Memory B cell (primary cell): ENCODE results near the gene GALNT2.

Experiments used
- ATAC-seq: fragments of 150-1000 bp; cut with Tn5 transposase; 2 replicates; pipeline ENCODE4 v1.10.0; 2021; ENCODE audit warnings: low read depth, mild to moderate bottlenecking, moderate library complexity
- DNase-seq, 2 donors: peaks; one replicate each; pipeline ENCODE4 v3.0.0; 2022; ENCODE audit warnings: low spot score in 2 of 2
- H3K27ac Mint-ChIP-seq: one replicate; pipeline ENCODE4 v1.8.0; 2022; ENCODE audit warnings: mild to moderate bottlenecking, moderate library complexity, mixed read lengths
- H3K27me3 Mint-ChIP-seq: one replicate; pipeline ENCODE4 v1.8.0; 2022; ENCODE audit warnings: mixed read lengths
- H3K36me3 Mint-ChIP-seq: one replicate; pipeline ENCODE4 v1.8.0; 2022; ENCODE audit warnings: mild to moderate bottlenecking, mixed read lengths
- H3K4me1 Mint-ChIP-seq: one replicate; pipeline ENCODE4 v1.8.0; 2022; ENCODE audit warnings: mixed read lengths
- H3K4me3 Mint-ChIP-seq: one replicate; pipeline ENCODE4 v1.8.0; 2022; ENCODE audit warnings: mild to moderate bottlenecking, moderate library complexity, mixed read lengths
- H3K9me3 Mint-ChIP-seq: one replicate; pipeline ENCODE4 v1.8.0; 2022; ENCODE audit warnings: mixed read lengths

Gene GALNT2

GRCh38 chr1:230308821-230309220, 241.8 kb downstream of the GALNT2 start:
- H3K9me3 Mint-ChIP-seq, result no peaks in the 10 kb centered on the region
- no peak for DNase-seq
- no peak overlapping the region for H3K4me3 Mint-ChIP-seq
- peaks cover 4% of the 10 kb centered on the region for H3K27me3 Mint-ChIP-seq
- H3K27ac Mint-ChIP-seq, result no peak overlapping the region
- ATAC-seq, result no peak
- peaks cover 9% of the 10 kb centered on the region for H3K4me1 Mint-ChIP-seq
- H3K36me3 Mint-ChIP-seq, result no peaks in the 10 kb centered on the region

- peaks cover 4% of the 10 kb centered on the region for H3K27me3 Mint-ChIP-seq
- H3K9me3 Mint-ChIP-seq, result no peaks in the 10 kb centered on the region
- H3K36me3 Mint-ChIP-seq, result no peaks in the 10 kb centered on the region
- H3K4me3 Mint-ChIP-seq, result no peak overlapping the region
- H3K27ac Mint-ChIP-seq, result no peak overlapping the region
- peaks cover 9% of the 10 kb centered on the region for H3K4me1 Mint-ChIP-seq
- DNase-seq (no peak), ATAC-seq (no peak)
These were observed 242.7 kb downstream of the GALNT2 start for GRCh38 chr1:230309646-230310177.

- ATAC-seq, result peak; percentile 74
- Mint-ChIP-seq H3K4me3 (no peak overlapping the region), H3K4me1 (peaks cover 9% of the 10 kb centered on the region), H3K27ac (no peak overlapping the region), H3K9me3 (no peaks in the 10 kb centered on the region), H3K36me3 (no peaks in the 10 kb centered on the region), H3K27me3 (peaks cover 4% of the 10 kb centered on the region)
- peak; percentile 63 to 65 for DNase-seq
These were observed 243.5 kb downstream of the GALNT2 start for GRCh38 chr1:230310381-230311163.

GRCh38 chr1:230312676-230313075, 245.6 kb downstream of the GALNT2 start:
- DNase-seq (no peak), ATAC-seq (no peak)
- Mint-ChIP-seq H3K36me3 (no peaks in the 10 kb centered on the region), H3K4me3 (no peak overlapping the region), H3K27ac (no peak overlapping the region), H3K27me3 (peaks cover 4% of the 10 kb centered on the region), H3K9me3 (no peaks in the 10 kb centered on the region), H3K4me1 (peaks cover 2% of the 10 kb centered on the region)

- Mint-ChIP-seq H3K36me3 (no peaks in the 10 kb centered on the region), H3K4me1 (peaks cover 2% of the 10 kb centered on the region), H3K9me3 (no peaks in the 10 kb centered on the region), H3K4me3 (no peak overlapping the region), H3K27me3 (peaks cover 4% of the 10 kb centered on the region), H3K27ac (no peak overlapping the region)
- DNase-seq (no peak), ATAC-seq (no peak)
These were observed 246.6 kb downstream of the GALNT2 start for GRCh38 chr1:230313453-230314141.

GRCh38 chr1:230314142-230314470, 247.1 kb downstream of the GALNT2 start:
- peaks cover 4% of the 10 kb centered on the region for H3K27me3 Mint-ChIP-seq
- no peak overlapping the region for H3K4me3 Mint-ChIP-seq
- H3K36me3 Mint-ChIP-seq, result no peaks in the 10 kb centered on the region
- peaks cover 2% of the 10 kb centered on the region for H3K4me1 Mint-ChIP-seq
- no peaks in the 10 kb centered on the region for H3K9me3 Mint-ChIP-seq
- ATAC-seq, result no peak
- no peak overlapping the region for H3K27ac Mint-ChIP-seq
- DNase-seq, result no peak

GRCh38 chr1:230315099-230315498, 248.1 kb downstream of the GALNT2 start:
- DNase-seq (no peak), ATAC-seq (no peak)
- Mint-ChIP-seq H3K9me3 (no peaks in the 10 kb centered on the region), H3K27ac (no peak overlapping the region), H3K4me3 (no peak overlapping the region), H3K36me3 (no peaks in the 10 kb centered on the region), H3K4me1 (peaks cover 2% of the 10 kb centered on the region), H3K27me3 (peaks cover 4% of the 10 kb centered on the region)

GRCh38 chr1:230316864-230317745, 250.1 kb downstream of the GALNT2 start:
- DNase-seq (no peak), ATAC-seq (no peak)
- Mint-ChIP-seq H3K9me3 (no peaks in the 10 kb centered on the region), H3K4me1 (no peaks in the 10 kb centered on the region), H3K27me3 (peaks cover 3% of the 10 kb centered on the region), H3K4me3 (no peak overlapping the region), H3K27ac (no peak overlapping the region), H3K36me3 (no peaks in the 10 kb centered on the region)

- Mint-ChIP-seq H3K4me3 (no peak overlapping the region), H3K9me3 (no peaks in the 10 kb centered on the region), H3K36me3 (no peaks in the 10 kb centered on the region), H3K27ac (no peak overlapping the region), H3K4me1 (no peaks in the 10 kb centered on the region), H3K27me3 (peaks cover 3% of the 10 kb centered on the region)
- DNase-seq, result no peak
- ATAC-seq, result no peak
These were observed 251.1 kb downstream of the GALNT2 start for GRCh38 chr1:230317823-230318819.

GRCh38 chr1:230319014-230319747, 252.1 kb downstream of the GALNT2 start:
- Mint-ChIP-seq H3K27ac (no peak overlapping the region), H3K9me3 (no peaks in the 10 kb centered on the region), H3K4me1 (no peaks in the 10 kb centered on the region), H3K4me3 (no peak overlapping the region), H3K27me3 (peaks cover 3% of the 10 kb centered on the region), H3K36me3 (no peaks in the 10 kb centered on the region)
- DNase-seq (no peak), ATAC-seq (no peak)

- no peak for ATAC-seq
- H3K27me3 Mint-ChIP-seq, result peaks cover 3% of the 10 kb centered on the region
These were observed 253.8 kb downstream of the GALNT2 start for GRCh38 chr1:230320804-230321203.

GRCh38 chr1:230321341-230321740, 254.3 kb downstream of the GALNT2 start:
- no peak overlapping the region for H3K4me3 Mint-ChIP-seq
- no peak for DNase-seq
- H3K27me3 Mint-ChIP-seq, result peaks cover 3% of the 10 kb centered on the region

More at GRCh38 chr1:230320804-230321203, 253.8 kb downstream of the GALNT2 start:
- Mint-ChIP-seq H3K4me3 (no peak overlapping the region), H3K36me3 (no peaks in the 10 kb centered on the region), H3K27ac (no peak overlapping the region), H3K4me1 (no peaks in the 10 kb centered on the region), H3K9me3 (no peaks in the 10 kb centered on the region)
- no peak for DNase-seq

More at GRCh38 chr1:230321341-230321740, 254.3 kb downstream of the GALNT2 start:
- H3K36me3 Mint-ChIP-seq, result no peaks in the 10 kb centered on the region
- no peaks in the 10 kb centered on the region for H3K9me3 Mint-ChIP-seq
- no peak for ATAC-seq
- no peak overlapping the region for H3K27ac Mint-ChIP-seq
- no peaks in the 10 kb centered on the region for H3K4me1 Mint-ChIP-seq
